ENCODE measurements around the gene FMNL2.

Gene FMNL2

GRCh38 chr2:152427902-152428301, 92.9 kb downstream of the FMNL2 start:
- CTCF ChIA-PET: interaction anchor here (1.3 kb wide), 1 partner anchor 207 kb away, joined by 4 read pairs; no protein-coding TSS in a partner anchor
- TF ChIP-seq CTCF (IDR thresholded peaks at IDR 0.05; ENCODE audit: insufficient read depth, low read length, missing control alignments): no peak
- no peak for DNase-seq (ENCODE audit: low read depth, low spot score)
- H3K4me3 ChIP-seq (ENCODE audit: low read depth, low read length): no peak overlapping the region
- POLR2A ChIA-PET: no interaction called here

GRCh38 chr2:152428800-152429582, 94.0 kb downstream of the FMNL2 start:
- CTCF ChIA-PET: interaction anchor here (1.0 to 1.5 kb wide), 2 partner anchors 9 to 18 kb away, joined by 3 to 4 read pairs; no protein-coding TSS in a partner anchor
- H3K4me3 ChIP-seq (ENCODE audit: low read depth, low read length): no peak overlapping the region
- TF ChIP-seq CTCF (IDR thresholded peaks at IDR 0.05; ENCODE audit: insufficient read depth, low read length, missing control alignments): no peak
- DNase-seq (ENCODE audit: low read depth, low spot score): no peak
- POLR2A ChIA-PET: no interaction called here

GRCh38 chr2:152430876-152431275, 95.9 kb downstream of the FMNL2 start:
- DNase-seq (ENCODE audit: low read depth, low spot score): no peak
- TF ChIP-seq CTCF (IDR thresholded peaks at IDR 0.05; ENCODE audit: insufficient read depth, low read length, missing control alignments): no peak
- ChIA-PET CTCF (no interaction called here), POLR2A (no interaction called here)
- H3K4me3 ChIP-seq (ENCODE audit: low read depth, low read length): no peak overlapping the region

- DNase-seq (ENCODE audit: low read depth, low spot score): no peak
- H3K4me3 ChIP-seq (ENCODE audit: low read depth, low read length): no peak overlapping the region
- ChIA-PET CTCF (interaction anchor here (2.5 kb wide), 1 partner anchor 204 kb away, joined by 7 read pairs; no protein-coding TSS in a partner anchor), POLR2A (no interaction called here)
- TF ChIP-seq CTCF (IDR thresholded peaks at IDR 0.05; ENCODE audit: insufficient read depth, low read length, missing control alignments): no peak
These were observed 96.6 kb downstream of the FMNL2 start for GRCh38 chr2:152431370-152432098.

- no peak for DNase-seq (ENCODE audit: low read depth, low spot score)
- CTCF ChIA-PET: interaction anchor here (2.5 kb wide), 1 partner anchor 203 kb away, joined by 7 read pairs; no protein-coding TSS in a partner anchor
- no peak for TF ChIP-seq CTCF (IDR thresholded peaks at IDR 0.05; ENCODE audit: insufficient read depth, low read length, missing control alignments)
- POLR2A ChIA-PET: no interaction called here
- no peak overlapping the region for H3K4me3 ChIP-seq (ENCODE audit: low read depth, low read length)
These were observed 97.3 kb downstream of the FMNL2 start for GRCh38 chr2:152432206-152432653.

GRCh38 chr2:152432765-152433164, 97.8 kb downstream of the FMNL2 start:
- no peak for TF ChIP-seq CTCF (IDR thresholded peaks at IDR 0.05; ENCODE audit: insufficient read depth, low read length, missing control alignments)
- H3K4me3 ChIP-seq (ENCODE audit: low read depth, low read length): no peak overlapping the region
- ChIA-PET POLR2A (no interaction called here), CTCF (interaction anchor here (2.5 kb wide), 1 partner anchor 203 kb away, joined by 7 read pairs; no protein-coding TSS in a partner anchor)
- no peak for DNase-seq (ENCODE audit: low read depth, low spot score)

Measured in AG04449 (cell line).